ENCODE measurements around the gene RAI14. TPM values are rescaled to one million over a fixed set of nuclear protein-coding genes. Genes with fewer than 3 reads are reported as not detected.
A peak's percentile ranks its signal among the peaks of the same experiment; 100 is the strongest.

Gene RAI14
- total RNA-seq, 2 experiments from 2014 or later, result 1.1 to 2.3 TPM

GRCh38 chr5:34621277-34622097, 34.6 kb upstream of the RAI14 start:
- ATAC-seq, result no peak
- no peaks in the 10 kb centered on the region for H3K9me3 Mint-ChIP-seq
- peak overlapping the region; percentile 20 for H3K27ac Mint-ChIP-seq
- POLR2A ChIA-PET, result no interaction called here
- H3K4me3 Mint-ChIP-seq, result no peak overlapping the region
- DNase-seq, result no peak
- CTCF ChIA-PET, result no interaction called here
- H3K27me3 Mint-ChIP-seq, result peaks cover 14% of the 10 kb centered on the region
- no peak for TF ChIP-seq CTCF (IDR thresholded peaks at IDR 0.05)
- H3K4me1 Mint-ChIP-seq (ENCODE audit: low read depth), result peaks cover 15% of the 10 kb centered on the region
- no peaks in the 10 kb centered on the region for H3K36me3 Mint-ChIP-seq (ENCODE audit: low read depth)
- intact Hi-C loops (cut with micrococcal nuclease), result no loop called here

- CTCF ChIA-PET, result interaction anchor here (1.1 kb wide), 1 partner anchor 99 kb away, joined by 3 read pairs; no protein-coding TSS in a partner anchor
- ATAC-seq (no peak), DNase-seq (no peak)
- POLR2A ChIA-PET, result no interaction called here
- Mint-ChIP-seq H3K27me3 (peaks cover 14% of the 10 kb centered on the region), H3K9me3 (no peaks in the 10 kb centered on the region), H3K4me1 (ENCODE audit: low read depth) (peaks cover 15% of the 10 kb centered on the region), H3K27ac (peak overlapping the region; percentile 20), H3K36me3 (ENCODE audit: low read depth) (no peaks in the 10 kb centered on the region), H3K4me3 (no peak overlapping the region)
- TF ChIP-seq CTCF (IDR thresholded peaks at IDR 0.05), result no peak
- intact Hi-C loops (cut with micrococcal nuclease), result no loop called here
Observed at GRCh38 chr5:34622098-34622400, 34.1 kb upstream of the RAI14 start.

- ChIA-PET CTCF (no interaction called here), POLR2A (no interaction called here)
- ATAC-seq (no peak), DNase-seq (no peak)
- H3K4me3 Mint-ChIP-seq, result no peak overlapping the region
- H3K9me3 Mint-ChIP-seq, result no peaks in the 10 kb centered on the region
- no peak overlapping the region for H3K27ac Mint-ChIP-seq
- no peak for TF ChIP-seq CTCF (IDR thresholded peaks at IDR 0.05)
- H3K36me3 Mint-ChIP-seq (ENCODE audit: low read depth), result no peaks in the 10 kb centered on the region
- H3K27me3 Mint-ChIP-seq, result peaks cover 6% of the 10 kb centered on the region
- peaks cover 15% of the 10 kb centered on the region for H3K4me1 Mint-ChIP-seq (ENCODE audit: low read depth)
- intact Hi-C loops (cut with micrococcal nuclease), result no loop called here
Observed at GRCh38 chr5:34624691-34625090, 31.4 kb upstream of the RAI14 start.

GRCh38 chr5:34625246-34625645, 30.9 kb upstream of the RAI14 start:
- no peak for TF ChIP-seq CTCF (IDR thresholded peaks at IDR 0.05)
- DNase-seq, result no peak
- no peak overlapping the region for H3K27ac Mint-ChIP-seq
- ChIA-PET POLR2A (no interaction called here), CTCF (interaction anchor here (0.7 kb wide), 1 partner anchor 102 kb away, joined by 3 read pairs; no protein-coding TSS in a partner anchor)
- H3K4me1 Mint-ChIP-seq (ENCODE audit: low read depth), result peaks cover 15% of the 10 kb centered on the region
- no peaks in the 10 kb centered on the region for H3K9me3 Mint-ChIP-seq
- no peak overlapping the region for H3K4me3 Mint-ChIP-seq
- no peaks in the 10 kb centered on the region for H3K36me3 Mint-ChIP-seq (ENCODE audit: low read depth)
- peaks cover 3% of the 10 kb centered on the region for H3K27me3 Mint-ChIP-seq
- ATAC-seq, result no peak
- intact Hi-C loops (cut with micrococcal nuclease), result no loop called here

- POLR2A ChIA-PET, result no interaction called here
- intact Hi-C loops (cut with micrococcal nuclease), result no loop called here
- Mint-ChIP-seq H3K4me1 (ENCODE audit: low read depth) (peaks cover 15% of the 10 kb centered on the region), H3K27ac (no peak overlapping the region), H3K4me3 (no peak overlapping the region), H3K27me3 (peaks cover 7% of the 10 kb centered on the region), H3K36me3 (ENCODE audit: low read depth) (no peaks in the 10 kb centered on the region), H3K9me3 (peaks cover 3% of the 10 kb centered on the region)
- ATAC-seq (no peak), DNase-seq (no peak)
- TF ChIP-seq CTCF (IDR thresholded peaks at IDR 0.05), result no peak
- CTCF ChIA-PET, result no interaction called here
Observed at GRCh38 chr5:34626036-34626435, 30.1 kb upstream of the RAI14 start.

All from activated CD8-positive, alpha-beta T cell treated with anti-CD3 and anti-CD28 coated beads for 36 hours (primary cell).